Fibroblast of upper back skin (primary cell): ENCODE data around the gene GCC2.
"Not testable (repeated sequence)": the region's sequence is repeated elsewhere in the genome, so short reads cannot be mapped to it uniquely, and the experiment has no call there.

Experiments
- DNase-seq: peaks from one replicate; pipeline ENCODE4 v3.0.0-alpha.2; 2013

Gene GCC2

DNA sequence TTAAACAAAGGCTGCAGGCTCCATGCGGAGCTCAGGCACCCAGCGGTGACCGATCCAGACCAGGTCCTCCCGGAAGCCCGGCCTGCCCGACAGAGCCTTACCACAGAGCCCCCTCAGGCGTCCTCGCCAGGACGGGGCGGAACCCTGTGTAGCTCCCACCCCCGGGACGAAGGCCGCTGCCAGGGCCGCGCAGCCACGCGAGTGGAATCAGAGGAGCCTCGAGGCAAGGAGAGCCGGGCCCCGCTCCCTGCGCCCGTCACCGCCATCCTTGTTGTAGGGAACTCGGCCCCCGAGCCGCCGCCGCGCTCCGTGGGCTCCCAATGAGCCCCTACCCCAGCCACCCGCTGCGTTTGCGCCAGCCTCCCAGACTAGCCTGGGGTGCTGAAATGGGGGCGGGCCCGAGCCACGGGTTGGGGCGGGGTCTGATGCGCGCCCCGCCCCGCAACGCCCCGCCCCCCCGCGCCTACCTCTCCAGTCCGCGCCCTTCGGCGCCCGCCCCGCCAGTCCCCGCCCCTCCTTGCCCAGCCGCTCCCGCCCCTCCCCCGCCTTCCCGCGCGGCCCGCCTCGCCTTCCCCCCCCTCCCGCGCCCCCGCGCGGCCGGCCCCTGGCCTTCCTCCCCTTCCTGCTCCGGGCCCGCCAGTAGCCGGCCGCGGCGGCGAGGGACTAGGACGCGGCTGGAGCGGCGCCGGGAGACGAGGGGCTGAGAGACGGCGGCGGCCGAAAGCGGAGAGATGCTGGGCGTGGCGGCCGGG is 85.0 kb downstream of the GCC2 start, which contains the start of gene LIMS1:
Gene LIMS1, plus strand, starts transcription at position 639 of the 752 bp plus-strand sequence. Its CDS starts 93 bp downstream, at position 732.
- peak; percentile 88 for DNase-seq

DNA sequence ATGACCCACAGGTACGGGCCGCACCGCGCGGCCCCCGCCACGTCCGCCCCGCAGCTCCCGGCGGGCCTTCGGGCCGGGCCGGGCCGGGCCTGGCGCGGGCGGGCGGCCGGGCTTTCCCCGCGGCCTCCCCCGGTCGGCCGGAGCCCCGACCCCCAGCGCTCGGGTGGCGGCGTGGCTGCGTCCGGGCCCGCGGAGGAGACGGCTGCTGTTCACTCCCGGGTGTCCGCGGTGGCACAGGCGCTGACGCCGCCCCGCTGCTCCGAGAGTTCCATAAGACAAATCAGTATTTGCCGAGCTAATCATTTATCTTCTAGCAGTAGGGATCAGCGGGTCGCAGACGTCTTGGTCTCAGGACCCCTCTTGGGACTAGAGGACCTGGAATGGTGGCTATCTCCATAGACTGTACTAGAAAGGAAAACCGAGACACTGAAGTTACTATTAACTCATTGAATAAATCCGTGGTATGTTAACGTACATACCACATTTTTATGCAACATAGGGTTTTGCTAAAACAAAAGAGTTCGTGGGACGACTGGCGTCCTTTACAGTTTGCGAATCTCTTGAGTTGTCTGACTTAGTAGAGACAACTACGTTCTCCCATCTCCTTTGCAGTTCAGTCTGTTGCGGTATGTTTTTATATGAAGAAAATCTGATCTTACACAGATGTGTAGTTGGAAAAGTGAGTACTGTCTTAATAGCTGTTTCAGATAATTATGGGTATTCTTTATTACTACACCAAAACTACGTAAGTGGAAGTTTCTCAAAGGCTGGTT is 85.8 kb downstream of the GCC2 start:
- peak; percentile 30 for DNase-seq

DNA sequence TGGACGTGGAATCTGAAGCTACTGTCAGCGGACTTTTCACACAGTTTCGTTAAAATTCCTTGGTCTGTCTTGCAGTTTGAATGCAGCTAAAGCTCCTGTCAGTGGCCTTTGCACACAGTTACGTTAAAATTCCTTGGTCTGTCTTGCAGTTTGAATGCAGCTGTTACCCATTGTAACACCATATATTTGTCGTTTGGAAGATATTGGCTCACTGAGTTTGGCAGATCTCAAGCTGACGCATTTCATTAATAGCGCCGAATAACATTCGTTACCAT is 86.3 kb downstream of the GCC2 start:
- DNase-seq: peak; percentile 36

DNA sequence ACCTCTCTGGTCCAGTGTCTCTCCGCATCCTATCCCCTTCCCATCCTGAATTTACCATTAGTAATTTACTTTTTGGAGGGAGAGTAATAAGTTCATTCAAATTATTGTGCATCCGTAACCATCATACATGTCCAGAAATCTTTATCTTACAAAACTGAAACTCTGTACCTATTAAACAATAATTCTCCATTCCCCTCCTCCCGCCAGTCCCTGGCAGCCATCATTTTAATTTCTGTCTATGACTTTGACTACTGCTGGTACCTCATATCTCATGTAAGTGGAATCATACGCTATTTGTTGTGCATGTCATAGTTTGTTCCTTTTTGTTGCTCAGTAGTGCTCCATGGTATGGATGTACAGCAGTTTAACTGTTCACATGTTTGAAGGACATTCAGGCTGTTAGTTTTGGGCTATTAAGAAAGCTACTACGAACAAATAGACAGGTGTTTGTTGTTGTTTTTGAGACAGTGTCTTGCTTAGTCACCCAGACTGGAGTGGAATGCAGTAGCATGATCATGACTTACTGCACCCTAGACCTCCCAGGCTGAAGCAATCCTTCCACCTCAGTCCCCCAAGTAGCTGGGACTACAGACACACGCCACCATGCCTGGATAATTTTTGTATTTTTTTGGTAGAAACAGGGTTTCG is 87.3 kb downstream of the GCC2 start:
- DNase-seq: peak; percentile 51

- DNase-seq: no peak
Observed at GRCh38 chr2:108536911-108537310, 87.9 kb downstream of the GCC2 start.

DNA sequence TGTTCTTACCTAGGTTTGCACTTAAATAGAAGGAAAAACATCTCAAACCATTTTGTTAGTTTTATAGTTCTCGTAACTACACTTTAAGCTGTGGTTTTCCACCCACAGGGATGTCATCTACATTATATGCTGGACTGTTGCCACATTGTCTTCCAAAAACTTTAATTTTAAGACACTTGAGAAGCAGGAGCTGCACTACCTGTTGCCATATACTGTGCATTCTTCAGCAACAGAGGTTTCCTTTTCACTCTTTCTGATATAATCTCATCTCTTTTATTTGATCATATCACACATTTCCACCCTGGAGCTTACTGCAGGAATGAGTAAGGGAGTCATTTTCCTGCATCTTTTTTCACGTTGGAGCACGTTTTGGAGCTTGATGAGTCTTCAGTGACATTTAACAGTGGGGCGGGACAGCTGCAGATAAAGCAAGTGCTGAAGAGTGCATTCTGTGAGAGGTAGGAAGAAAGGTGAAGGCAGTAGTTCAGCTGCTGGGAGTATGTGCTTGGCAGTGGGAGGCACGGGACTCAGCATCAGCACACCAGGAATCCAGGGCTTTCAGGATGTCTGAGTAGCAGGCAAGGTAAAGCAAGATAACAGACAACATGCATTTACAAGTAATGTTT is 89.1 kb downstream of the GCC2 start:
- DNase-seq: no peak

- DNase-seq: no peak
Observed at GRCh38 chr2:108541451-108541850, 92.4 kb downstream of the GCC2 start.

DNA sequence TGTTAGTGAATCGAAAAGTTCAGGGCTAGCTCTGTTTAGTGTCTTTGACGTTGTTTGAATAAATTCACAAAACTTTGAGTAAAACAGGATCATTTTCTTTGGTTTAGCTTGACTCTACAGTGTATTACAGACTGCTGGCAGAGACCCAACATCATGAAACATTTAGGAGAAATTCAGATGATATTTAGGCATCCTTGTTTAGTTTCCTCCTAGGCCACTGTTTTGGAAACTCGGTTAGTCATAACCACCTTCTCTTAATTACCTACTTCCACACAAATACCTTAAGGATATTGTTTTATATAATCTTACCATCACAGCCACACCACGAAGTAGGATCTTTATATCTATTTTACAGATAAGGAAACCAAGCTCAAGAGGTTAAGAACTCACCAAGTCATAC is 93.1 kb downstream of the GCC2 start:
- peak; percentile 70 for DNase-seq

GRCh38 chr2:108547606-108548005 is 98.6 kb downstream of the GCC2 start:
- no peak for DNase-seq

DNA sequence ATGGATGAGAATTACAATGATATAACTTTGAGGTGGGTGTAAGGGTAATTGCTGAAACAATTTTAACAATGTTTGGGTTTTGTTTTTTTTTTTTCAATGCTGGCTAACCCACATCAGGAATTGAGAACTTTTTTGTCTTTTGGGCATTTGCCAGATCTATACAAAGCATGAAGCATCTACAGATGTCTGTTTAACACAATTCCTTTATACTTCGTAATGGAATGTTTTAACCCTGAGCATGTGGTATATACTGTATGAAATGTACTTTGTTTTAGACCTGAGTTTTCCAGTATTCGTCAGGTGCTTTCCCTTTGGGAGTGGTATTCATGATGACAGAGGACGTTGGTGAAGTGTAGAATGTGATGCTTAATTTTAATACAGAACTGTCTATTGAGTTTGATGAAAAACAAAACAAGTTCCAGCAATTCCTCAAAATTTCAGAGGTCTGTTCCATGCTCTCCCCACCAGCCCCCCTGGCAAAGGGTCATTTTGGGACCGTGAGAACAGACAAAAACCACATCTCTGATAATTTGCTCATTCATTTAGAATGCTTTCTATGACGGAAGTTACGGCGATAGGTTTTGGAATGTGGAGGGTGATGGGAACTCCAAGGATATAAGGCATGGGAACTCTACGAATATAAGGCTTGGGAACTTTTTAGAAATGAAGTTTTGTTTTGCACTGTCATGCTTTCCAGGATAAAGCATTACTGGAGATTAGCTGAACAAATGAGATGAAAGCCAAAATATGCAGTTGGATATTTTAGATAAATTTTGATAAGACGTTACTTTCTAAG is 99.4 kb downstream of the GCC2 start:
- DNase-seq: peak; percentile 85

GRCh38 chr2:108552566-108552965 is 103.6 kb downstream of the GCC2 start:
- no peak for DNase-seq

DNA sequence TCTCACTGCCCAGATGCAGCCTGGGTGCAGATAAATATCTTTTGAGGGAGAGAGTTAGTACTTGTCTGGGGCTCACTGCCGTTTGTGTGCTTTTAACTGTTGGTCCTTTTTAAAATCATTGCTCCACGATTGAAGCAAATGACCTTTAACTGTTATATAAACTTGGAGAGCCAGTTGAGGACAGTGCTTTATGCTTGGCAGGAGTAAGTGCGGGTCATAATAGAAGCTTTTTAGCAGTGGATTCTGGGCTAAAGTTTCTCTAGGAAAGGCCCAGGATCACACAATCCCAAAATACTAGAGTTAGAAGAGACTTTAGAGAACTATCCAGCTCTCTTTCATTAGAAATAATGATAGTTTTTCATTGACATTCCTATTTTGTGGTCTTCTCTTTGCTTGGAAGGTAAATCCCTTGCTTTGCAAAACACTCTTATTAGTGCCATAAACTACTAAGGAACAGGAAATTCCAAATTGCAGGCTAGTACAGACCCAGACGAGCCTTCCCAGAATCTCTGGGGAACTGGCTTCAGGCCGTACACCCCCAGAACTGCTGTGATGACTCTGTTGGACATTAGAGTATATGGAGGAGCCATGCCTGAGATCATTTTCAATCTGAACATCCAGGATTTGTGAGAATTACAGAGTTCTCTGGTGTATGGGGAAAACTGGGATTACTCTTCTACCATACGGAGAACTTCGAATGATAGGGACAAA is 104.4 kb downstream of the GCC2 start:
- no peak for DNase-seq

DNA sequence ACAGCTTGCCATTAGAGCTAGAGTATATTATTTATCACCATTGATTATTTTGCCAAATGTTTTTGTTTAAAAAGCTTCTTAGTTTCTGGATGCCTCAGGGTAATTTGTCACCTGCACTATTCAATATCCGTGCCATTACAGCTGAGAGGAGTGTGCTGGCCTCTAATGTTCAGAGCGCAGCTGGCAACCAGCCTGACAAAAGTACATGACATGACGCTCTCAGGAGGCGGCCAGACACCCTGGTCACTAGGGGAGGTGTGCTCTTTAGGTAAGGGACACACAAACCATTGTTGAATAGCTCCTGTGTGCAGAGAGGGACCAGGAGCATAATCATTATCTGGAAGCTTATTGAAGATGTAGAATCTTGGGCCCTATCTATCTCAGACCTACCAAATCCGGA is 105.5 kb downstream of the GCC2 start:
- DNase-seq: no peak

DNA sequence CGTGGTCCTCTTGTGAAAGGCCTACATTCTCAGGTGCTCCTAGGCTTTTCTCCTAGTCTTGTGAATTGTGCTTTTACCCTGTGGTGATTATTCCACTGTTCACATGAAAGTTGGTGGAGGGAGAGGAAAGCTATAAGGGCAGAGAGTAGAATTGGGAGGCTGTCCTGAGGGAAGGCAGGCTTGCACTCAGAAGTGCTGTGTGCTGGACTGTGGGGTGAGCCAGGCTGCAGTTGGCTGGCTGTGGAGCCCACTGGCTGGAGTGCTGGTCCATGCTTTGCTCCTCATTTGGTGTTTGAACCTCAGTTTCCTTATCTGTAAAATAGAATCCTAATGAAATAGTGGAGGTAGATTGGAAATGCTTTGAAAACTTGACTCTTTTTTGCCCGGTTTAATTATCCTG is 106.6 kb downstream of the GCC2 start:
- DNase-seq: no peak

DNA sequence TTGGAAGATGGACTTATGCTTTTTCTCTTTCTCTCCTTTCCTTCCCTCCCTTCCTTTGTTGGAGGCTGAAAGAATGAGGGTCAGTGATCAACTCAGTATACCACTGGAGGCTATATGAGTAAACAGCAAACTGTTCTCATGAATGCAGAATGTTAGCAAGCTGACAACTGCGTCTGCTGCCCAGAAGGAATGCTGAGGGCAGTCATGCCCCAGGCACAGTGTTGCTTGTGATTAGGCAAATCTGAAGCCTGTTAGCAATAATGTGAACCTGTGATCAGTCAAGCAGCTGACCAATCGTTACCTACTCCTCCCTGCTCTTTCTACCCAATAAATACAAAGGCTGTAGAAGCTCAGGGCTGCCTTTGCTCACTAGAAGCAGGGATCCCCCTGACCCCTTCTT is 107.6 kb downstream of the GCC2 start:
- not testable (repeated sequence) for DNase-seq
